Measurements from ENCODE around the gene TMEM163.
"Not testable (repeated sequence)": the region's sequence is repeated elsewhere in the genome, so short reads cannot be mapped to it uniquely, and the experiment has no call there.

The TMEM163 gene

DNA sequence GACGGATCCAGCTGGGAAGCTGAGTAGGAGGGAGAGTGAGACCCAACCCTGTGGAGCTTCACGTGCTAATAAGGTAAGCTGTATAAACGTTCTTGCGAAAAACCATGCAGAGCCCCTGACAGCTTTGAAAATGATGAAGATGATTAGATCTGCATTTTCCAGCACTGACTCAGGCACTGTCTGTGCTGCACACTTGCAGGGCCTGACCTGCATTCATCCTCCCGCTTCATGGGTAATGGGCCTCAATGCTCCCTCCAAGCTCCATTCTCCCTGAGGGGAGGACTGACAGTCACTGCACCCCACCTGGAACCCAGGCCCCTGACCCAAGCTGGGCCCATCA lies 205.4 kb downstream of the TMEM163 start:
- no peak for DNase-seq

DNA sequence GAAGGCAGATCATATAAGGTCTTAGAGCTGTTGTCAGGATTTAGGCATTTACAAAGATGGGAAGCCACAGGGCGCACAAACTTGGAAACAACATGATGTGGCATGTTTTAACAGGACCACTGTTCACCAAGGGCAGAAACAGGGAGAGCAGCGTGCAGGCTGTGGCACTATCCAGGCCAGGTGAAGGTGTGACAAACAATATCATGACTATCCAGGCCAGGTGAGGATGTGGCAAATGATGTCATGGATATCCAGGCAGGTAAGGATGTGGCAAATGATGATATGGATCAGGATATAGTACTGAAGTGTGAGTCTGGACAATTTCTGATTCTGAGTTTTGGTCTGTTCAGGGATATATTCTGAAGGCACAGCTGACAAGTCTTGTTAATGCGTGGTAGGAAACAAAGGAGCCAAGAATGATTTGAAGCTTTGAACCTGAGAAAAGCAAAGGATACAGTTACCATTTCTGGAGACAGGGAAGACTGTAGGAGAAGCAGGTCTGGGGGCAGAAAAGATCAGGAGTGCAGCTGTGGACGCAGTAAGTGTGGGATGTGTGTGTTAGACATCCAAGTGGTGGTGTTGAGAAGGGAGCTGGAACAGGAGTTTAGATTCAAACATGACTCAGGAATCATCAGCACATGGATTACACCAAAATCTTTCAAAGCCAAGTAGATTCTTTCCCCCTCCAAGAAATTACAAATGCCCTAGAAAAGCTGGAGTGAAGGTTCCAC lies 205.9 kb downstream of the TMEM163 start:
- DNase-seq: no peak

DNA sequence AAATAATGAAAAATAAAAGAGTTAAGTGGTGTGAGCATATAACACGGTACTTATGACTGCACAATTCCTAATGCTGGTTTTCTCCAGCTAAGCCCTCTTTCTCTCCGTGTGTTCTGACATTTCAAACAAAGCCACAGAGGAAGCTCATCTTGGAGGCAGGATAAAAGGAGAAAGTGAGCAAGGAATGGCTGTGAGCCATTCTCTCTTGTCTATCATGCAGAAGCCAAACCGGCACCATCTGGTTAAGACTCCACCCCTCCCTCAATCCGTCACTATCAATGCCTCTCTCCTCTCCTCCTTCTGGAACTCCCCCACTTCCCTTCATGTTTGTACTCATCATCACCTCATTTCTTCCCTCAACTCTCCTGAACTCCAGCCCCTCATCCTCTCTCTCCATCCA lies 210.4 kb downstream of the TMEM163 start:
- DNase-seq: no peak

DNA sequence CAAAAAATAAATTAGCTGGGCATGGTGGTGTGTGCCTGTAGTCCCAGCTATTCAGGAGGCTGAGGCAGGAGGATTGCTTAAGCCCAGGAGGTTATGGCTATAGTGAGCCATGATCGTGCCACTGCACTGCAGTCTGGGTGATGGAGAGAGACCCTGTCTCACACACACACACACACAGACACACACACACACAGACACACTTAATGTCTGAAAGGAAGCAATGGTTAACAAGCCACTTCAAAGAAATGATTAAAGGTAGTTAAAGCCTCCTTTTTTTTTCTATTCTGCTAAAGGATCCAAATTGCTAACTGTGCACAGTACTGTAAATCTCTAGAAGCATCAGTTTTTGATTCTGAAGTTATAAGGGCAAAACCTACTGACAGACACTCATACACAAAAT lies 211.1 kb downstream of the TMEM163 start:
- DNase-seq: no peak

DNA sequence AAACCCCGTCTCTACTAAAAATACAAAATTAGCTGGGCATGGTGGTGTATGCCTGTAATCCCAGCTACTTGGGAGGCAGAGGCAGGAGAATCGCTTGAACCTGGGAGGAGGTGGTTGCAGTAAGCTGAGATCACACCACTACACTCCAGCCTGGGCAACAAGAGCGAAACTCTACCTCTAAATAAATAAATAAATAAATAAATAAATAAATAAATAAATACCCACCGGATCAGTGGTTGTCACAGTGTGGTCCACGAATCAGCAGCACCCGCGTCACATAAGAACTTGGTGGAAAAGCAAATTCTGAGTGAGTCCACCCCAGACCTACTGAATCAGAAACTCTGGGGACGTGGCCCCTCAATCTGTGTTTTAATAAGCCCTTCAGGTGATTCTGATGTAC lies 211.6 kb downstream of the TMEM163 start:
- not testable (repeated sequence) for DNase-seq

DNA sequence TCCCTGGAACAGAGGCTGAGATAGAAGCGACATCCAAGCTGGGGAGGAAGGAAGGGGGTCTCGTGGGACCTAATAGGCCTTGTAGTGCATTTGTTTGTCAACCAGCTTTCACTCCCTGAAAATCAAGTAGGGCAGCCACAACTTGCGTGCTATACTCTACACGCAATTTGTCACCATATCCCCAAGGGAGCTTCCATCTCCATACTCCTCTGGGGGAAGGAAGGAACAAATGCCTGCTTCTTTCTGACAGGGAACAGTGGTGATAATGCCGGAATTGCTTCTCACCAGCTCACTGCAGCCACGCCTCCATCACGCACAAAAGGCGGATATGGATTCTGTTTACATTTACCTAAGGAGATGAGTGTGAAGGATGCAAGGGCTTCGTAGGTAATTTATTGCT lies 213.4 kb downstream of the TMEM163 start:
- no peak for DNase-seq

DNA sequence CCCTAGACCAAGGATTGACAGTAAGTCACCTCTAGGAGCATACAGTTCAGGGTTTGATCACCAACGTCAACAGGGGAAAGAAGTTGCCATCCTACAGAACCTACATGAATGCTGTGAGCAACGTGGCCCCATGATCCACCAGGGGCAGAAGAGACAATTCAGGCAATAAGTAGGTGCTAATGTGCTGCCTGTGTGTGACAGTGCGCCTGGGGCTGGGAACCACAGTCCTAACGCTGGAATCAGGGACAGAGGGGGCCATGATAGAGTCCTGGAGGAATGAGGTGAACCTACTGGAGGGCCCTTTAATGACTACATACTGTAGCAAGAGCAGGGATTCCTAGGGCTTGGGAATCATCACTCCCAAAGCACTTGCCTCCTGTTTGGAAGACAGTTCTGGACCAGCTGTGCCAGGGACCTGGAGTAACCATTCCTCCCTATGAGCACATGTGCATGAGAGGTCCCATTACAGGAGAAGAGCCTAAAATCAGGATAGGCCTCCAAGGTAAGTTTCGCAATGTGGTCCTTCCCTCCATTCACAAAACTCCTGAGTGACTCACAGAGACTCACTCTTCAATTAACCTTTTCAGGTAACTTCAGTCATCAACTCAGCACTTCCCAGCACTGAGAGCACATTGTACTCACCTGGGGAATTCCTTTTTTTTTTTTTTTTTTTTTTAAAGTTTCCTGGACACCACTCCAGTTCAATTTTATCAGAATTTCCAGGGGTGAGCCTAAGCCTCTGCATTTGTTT lies 214.0 kb downstream of the TMEM163 start:
- no peak for DNase-seq

DNA sequence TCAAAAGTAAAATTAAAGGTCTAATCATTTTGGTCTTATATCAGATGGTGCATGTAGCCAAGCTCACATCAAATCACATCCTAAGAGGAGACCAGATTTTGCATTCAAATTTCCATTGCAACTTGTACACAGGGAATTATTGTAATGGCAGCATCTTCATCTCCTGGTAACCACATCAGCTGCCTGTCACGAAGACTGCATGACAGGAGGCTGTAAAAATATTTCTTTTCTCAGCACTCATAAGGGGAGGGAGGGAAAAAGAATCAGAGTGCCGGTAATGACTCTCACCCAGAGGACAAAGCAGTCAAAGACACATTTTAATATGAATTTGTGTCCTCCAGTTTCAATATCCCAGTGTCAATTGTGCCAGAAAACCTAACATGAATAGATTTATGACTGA lies 216.7 kb downstream of the TMEM163 start:
- no peak for DNase-seq

DNA sequence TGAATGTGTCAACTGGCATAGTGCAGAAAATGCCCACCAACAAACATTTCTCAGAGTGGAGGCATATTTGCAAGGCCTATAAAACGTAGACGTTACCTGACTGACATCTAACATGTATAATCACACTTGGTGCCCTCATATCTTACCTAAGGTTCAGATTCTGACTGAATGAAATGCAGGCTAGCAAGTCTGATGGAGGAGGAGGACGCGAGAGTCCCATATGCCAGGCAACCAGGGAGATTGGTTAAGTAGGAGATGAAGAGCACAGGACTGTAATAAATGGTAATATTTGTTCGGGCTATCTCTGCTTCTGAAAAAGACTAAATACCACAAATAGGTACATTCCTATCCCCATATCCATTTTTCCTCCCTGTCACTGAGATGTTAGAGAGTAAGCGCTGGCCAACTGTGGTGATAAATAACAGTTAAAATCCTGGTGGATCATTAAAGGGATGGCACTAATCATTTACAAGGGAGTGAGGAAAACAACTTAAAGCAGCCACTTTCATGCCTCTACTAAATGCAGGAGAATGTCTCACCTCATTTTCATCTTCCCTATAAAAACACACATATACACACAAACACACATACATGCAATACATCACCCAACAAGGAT lies 217.2 kb downstream of the TMEM163 start:
- no peak for DNase-seq

DNA sequence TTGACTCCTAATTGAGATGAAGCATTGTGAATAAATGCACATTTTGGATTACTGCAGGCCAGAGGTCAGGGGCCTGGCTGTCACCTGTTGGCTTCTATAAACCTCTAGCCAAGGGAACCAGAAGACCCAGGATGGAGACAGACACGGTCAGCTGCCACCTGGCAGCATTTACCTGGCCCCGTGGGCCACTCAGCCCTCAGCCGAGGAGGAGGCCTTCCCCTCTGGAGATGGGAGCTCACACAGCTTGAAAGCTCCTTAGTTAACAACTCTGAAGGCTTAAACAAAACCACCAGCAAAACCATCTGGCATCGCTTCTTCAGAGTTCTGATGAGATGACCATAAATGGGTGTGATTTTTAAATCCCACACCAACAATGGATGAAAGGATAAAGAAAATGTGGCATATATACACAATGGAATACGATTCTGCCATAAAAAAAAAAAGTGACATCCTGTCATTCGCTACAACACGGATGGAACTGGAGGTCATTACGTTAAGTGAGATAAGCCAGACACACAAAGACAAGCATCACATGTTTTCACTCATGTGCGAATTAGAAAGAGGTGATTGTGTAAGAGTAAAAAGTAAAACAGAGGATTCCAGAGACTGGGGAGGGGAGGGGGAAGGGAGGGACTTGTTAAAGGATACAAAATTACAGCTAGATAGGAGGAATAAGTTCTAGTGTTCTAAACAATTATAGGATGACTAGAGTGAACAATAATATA lies 218.4 kb downstream of the TMEM163 start:
- no peak for DNase-seq

DNA sequence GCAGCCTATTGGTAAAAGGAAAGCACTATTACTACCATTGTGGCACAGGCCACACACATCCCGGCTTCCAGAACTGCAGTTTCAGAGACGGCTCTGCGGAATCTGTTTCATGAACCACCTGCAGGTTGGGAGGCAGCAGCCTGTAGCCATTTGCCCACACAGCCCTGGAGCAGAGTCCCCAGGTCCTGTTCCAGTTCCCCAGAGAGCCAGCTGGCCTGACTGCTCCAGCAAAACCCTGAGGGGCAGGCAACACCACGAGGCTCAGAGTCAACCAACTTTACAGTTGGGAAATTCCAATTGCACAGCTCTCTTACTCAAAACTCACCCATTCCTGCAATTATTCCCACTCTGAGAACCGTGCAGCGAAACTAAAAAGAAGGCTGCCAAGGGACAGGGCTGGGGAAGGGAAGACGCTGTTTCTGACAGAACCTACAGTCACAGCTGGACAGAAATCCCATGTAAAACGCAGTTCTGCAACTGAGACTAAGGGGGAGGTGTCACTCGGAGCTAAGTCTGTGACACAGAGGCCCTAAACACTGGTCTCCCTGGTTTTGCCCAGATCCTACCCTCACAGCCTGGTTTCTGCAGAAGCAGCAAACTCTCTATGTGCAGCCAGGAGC lies 219.4 kb downstream of the TMEM163 start:
- DNase-seq: no peak

DNA sequence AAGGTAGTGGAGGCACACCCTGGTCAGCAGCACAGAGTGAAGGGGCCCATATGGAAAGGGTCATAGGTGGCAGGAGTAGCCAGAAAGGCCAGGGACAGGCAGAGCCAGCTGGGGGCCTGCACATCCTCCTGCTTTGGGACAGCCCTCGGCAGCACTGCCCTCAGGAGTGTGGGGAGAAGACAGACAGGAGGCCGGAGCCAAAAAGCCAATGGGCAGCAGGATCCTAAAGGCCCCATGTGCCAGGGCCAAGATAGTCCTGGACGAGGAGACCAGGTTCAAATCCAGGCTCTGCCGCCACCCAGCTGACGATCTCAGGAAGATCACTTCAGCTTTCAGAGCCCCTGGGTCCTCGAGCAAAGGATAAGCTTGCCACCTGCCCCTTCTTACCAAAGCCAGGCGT lies 220.1 kb downstream of the TMEM163 start:
- DNase-seq: no peak

DNA sequence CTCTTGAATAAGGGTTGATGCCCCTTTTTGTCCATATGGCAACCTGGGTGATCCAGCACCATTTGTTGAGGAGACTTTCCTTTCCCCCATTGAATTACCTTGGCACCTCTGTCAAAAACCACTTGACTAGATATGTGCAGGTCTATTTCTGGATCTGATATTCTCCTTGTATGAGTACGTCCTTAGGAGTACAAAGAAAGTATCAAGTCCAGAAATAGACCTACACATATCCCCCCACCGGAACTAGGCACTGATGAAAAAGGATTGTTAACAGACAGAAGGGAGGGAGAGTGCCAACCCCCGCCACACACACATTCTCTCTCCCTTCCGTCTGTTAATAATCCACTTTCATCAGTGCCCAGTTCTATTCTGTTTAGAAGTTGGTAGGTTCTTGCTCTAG lies 225.0 kb downstream of the TMEM163 start:
- DNase-seq: no peak

DNA sequence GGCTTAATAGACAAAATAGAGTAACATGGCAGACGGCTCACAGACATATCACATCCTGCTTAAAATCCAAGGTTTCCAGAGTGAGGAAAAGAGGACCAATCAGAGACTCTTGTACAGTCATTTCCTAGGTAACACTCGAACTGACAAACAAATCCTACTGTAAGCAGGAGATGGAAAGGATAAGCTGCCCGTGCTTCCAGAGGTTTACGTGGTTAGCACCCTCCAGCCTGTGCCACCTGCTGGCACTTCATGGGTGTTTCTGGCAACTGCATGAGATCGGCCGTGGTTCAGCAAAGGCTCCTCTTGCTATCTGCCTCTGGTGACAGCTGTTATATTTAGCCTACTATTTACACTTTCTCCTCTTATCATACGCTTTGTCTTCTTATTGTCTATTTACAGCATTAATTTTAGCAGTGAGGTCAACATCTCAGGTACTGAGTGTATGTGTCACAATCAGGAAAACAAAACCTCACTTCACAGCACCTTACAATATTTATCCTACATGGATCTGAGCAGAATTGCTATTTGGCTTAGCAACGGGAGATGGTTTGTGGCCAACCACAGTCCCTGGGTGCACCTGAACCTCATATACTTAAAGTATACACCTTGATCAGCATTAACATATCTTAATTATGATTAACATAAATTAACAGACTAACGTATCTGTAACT lies 226.9 kb downstream of the TMEM163 start:
- no peak for DNase-seq

DNA sequence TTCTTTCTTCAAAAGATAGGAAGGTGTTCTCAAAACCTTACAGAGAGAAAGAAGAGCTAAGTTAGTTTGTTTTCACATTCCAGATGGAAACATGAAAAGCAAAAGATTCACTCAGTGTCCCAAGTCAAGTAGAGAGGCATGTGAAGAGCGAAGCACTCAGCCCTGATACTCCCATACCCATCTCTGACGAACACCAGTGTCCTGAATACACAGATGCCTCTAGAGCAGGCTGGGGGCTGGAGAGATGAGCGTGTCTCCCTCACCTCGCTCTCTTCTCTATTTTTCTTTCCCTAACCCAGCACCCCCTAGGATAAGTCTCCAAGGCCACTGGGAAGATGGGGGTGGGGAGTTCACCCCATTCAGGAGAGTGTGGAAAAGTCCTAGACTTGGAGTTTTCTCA lies 227.8 kb downstream of the TMEM163 start:
- DNase-seq: no peak

DNA sequence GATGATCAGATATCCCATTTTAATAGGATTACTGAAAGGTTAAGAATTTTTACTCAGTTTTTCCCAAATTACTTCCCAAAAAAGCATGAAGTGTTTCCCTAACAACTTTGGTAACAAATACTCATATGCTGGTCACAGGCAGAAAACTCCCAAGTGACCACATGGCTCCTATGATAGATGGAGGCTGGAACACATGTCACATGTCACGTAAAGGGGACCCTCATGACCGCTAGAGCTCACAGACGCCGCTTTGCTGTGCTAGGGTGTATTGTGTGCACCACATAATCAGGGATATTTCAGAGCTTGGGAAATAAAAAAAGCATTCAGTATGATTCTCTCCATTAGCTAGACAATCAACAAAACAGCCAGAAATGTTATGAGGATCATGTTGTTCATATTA lies 228.2 kb downstream of the TMEM163 start:
- peak; percentile 4 for DNase-seq

DNA sequence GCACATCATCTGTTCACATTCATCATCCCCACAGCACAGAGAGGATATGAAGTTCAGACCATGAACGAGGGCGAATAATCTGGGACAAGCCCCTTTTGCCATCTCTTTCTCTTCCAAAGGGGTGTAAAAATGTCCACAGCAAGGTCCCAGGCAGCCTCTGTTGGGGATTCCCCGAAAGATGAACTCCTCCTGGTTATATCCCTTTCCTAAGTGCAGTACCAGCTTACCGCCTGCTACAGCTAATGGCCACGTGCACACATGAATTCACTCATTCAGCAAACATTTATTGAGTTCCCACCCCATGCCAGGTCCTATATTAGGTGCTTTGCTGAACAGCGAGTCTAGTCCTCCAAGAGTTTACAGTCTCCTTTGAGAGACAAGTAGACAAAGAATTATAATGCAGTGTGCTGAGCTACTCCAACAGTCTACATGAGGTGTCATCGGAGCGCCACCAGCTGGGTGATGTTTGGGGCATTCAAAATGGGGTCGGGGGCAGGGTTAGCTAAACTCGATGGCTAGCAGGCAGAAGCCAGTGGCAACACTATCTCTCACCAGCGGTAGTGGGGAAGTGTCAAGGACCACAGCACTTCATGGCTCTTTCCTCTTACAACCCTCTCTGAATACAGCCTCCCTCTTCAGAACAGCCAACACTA lies 228.9 kb downstream of the TMEM163 start:
- DNase-seq: peak; percentile 45

DNA sequence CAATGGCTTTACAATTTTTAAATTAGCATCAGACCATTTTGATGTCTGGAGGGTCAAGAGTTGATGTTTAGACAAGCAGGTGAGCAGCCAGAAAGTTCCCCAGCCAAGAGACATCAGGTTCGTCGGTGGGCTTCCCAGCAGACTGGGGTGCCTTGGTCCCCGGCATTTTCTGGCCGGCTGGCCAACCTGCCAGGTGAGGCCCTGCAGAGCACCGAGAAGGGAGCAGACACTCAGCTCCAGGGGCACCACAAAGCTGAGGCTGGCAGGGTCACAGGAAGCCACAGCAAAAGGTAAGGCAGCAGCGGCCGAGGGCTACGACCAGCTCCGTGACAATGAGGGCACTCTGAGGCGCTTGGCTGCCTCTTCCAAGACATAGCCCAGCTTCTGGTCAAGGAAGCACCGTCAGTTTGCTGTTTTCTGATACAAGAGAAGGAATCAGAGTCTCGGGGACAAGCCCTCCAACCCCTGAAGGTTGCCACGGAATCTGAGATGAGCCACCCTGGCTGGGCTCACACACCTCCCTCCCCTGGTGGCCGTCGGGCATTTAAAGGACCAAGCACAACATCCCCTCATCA lies 235.9 kb downstream of the TMEM163 start:
- peak; percentile 25 for DNase-seq

DNA sequence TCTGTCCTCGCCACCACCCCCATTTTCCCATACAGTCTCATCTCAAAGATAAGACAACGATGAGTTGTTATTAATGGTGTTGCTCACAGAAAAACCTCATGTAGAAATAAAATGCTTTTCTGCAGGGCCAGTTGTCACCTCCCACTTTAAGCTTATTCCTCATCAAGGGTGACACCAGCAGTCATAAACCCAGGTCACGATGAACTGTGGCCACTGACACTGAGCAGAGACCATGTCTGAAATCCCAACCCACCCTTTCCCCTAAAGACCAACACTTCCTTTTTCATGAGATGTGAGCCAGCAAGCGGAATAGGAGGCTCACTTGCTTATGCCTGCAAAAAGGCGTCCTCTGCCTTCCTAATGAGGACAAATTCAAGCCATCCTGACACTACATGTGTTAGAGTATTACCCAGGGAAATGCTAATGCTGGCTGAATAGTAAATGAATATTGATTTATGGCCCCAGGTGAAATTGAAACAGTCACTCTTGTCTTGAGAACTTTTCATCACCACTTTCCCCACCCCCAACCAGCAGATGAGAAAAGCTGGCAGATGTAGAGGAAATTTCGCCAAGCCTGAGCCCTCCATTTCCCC lies 236.6 kb downstream of the TMEM163 start:
- no peak for DNase-seq

DNA sequence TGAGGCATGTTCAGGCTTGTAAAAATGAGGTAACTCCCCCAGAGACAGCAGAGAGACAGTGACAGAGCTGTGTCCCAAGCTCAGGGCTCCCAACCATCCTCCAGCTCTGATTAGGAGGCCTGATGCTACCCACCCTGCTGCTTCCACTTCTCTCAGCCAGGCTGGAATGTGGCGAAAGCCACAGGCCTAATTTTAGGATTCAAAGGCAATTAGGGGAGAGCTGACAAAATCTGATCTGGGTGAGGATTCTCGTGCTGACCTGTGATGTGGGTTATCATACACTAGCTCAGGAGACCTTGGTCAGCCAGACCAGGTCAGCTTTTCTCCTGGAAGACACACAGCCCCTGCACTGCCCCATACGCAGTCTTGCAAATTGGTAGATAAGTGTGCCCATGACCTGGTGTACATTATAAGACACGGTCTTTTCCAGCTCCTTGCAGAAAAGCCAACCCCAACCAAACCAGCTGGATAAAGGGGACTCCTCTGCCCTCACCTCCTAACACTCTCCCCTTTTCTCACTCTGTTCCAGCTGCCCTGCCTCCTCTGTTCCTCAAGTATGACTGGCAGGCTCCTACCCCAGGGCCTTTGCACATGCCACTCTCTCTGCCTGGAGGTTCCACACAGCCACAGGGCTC lies 239.0 kb downstream of the TMEM163 start:
- peak; percentile 54 for DNase-seq

DNA sequence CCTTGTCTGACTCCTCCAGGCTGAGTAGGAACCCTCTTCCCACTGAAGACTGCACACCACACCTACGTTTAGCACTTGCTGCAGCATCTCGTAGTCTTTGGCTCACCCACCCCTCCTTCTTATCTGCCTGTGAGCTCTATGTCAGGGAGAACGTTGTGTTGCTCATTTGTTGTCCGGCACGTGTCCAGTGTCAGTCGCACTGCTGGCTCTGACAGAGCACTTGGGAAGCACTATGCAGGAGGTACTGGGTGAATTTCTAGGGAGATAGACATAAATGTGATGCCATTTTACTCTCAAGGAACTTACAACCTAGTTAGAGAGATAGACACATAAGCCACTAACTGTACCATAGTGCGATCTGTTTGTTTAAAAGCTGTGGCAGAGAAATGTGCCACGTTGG lies 241.8 kb downstream of the TMEM163 start:
- peak; percentile 17 for DNase-seq

Data from islet precursor cell (in vitro differentiated cells).